CD4-positive, alpha-beta T cell treated with Interleukin-17A for 4 hours (primary cell): ENCODE data around the gene KCNE4.

Experiments
- DNase-seq: peaks from one replicate; pipeline ENCODE4 v3.0.0-alpha.2; 2020; ENCODE audit warnings: mixed read lengths

KCNE4 gene

GRCh38 chr2:223088866-223089265 is 36.9 kb downstream of the KCNE4 start:
- no peak for DNase-seq

- DNase-seq, result no peak
Observed at GRCh38 chr2:223090039-223090438, 38.0 kb downstream of the KCNE4 start.

GRCh38 chr2:223090540-223091235 is 38.7 kb downstream of the KCNE4 start:
- DNase-seq, result no peak

GRCh38 chr2:223092667-223093066 is 40.7 kb downstream of the KCNE4 start:
- no peak for DNase-seq

GRCh38 chr2:223093436-223094241 is 41.6 kb downstream of the KCNE4 start:
- no peak for DNase-seq

GRCh38 chr2:223095207-223095606 is 43.2 kb downstream of the KCNE4 start:
- no peak for DNase-seq

GRCh38 chr2:223096235-223096970 is 44.4 kb downstream of the KCNE4 start:
- no peak for DNase-seq

GRCh38 chr2:223097888-223098383 is 45.9 kb downstream of the KCNE4 start:
- DNase-seq, result no peak

- no peak for DNase-seq
Observed at GRCh38 chr2:223099561-223099960, 47.6 kb downstream of the KCNE4 start.

GRCh38 chr2:223100061-223100511 is 48.1 kb downstream of the KCNE4 start:
- no peak for DNase-seq

GRCh38 chr2:223101340-223102039 is 49.5 kb downstream of the KCNE4 start:
- DNase-seq, result no peak

- no peak for DNase-seq
Observed at GRCh38 chr2:223102040-223102400, 50.0 kb downstream of the KCNE4 start.

GRCh38 chr2:223102450-223102849 is 50.5 kb downstream of the KCNE4 start:
- DNase-seq, result no peak

GRCh38 chr2:223104336-223105132 is 52.5 kb downstream of the KCNE4 start:
- no peak for DNase-seq
